HG03521 (cell line): ENCODE measurements around the gene STUM.
"Not testable (repeated sequence)": the region's sequence is repeated elsewhere in the genome, so short reads cannot be mapped to it uniquely, and the experiment has no call there.

Experiments
- ATAC-seq: cut with Tn5 transposase; IDR thresholded peaks from one replicate; pipeline ENCODE4 v1.9.1; 2021; ENCODE audit warnings: mild to moderate bottlenecking, moderate library complexity; ENCODE audit not compliant: unreplicated experiment

STUM gene

GRCh38 chr1:226548256-226549093 is at the start of gene STUM:
Gene STUM, plus strand, starts transcription at chr1:226548764. Its CDS starts 141 bp downstream, at chr1:226548905.
- ATAC-seq: no peak

- not testable (repeated sequence) for ATAC-seq
These were observed 48.9 kb upstream of the STUM start for GRCh38 chr1:226499699-226500098.

- no peak for ATAC-seq
These were observed 42.5 kb upstream of the STUM start for GRCh38 chr1:226506021-226506420.

- no peak for ATAC-seq
These were observed 41.6 kb upstream of the STUM start for GRCh38 chr1:226506921-226507320.

- ATAC-seq: no peak
These were observed 38.1 kb upstream of the STUM start for GRCh38 chr1:226510453-226510852.

GRCh38 chr1:226511296-226511695 is 37.3 kb upstream of the STUM start:
- no peak for ATAC-seq

- ATAC-seq: no peak
These were observed 36.4 kb upstream of the STUM start for GRCh38 chr1:226512076-226512728.

GRCh38 chr1:226518375-226518774 is 30.2 kb upstream of the STUM start:
- ATAC-seq: no peak

GRCh38 chr1:226519135-226519534 is 29.4 kb upstream of the STUM start:
- ATAC-seq: no peak

- ATAC-seq: no peak
These were observed 28.6 kb upstream of the STUM start for GRCh38 chr1:226519716-226520598.

GRCh38 chr1:226520640-226521355 is 27.8 kb upstream of the STUM start:
- ATAC-seq: no peak

- ATAC-seq: no peak
These were observed 24.7 kb upstream of the STUM start for GRCh38 chr1:226523646-226524406.

GRCh38 chr1:226524547-226524946 is 24.0 kb upstream of the STUM start:
- no peak for ATAC-seq

- no peak for ATAC-seq
These were observed 22.8 kb upstream of the STUM start for GRCh38 chr1:226525750-226526149.

GRCh38 chr1:226526801-226527595 is 21.6 kb upstream of the STUM start:
- no peak for ATAC-seq

- ATAC-seq: no peak
These were observed 18.7 kb upstream of the STUM start for GRCh38 chr1:226529891-226530290.

GRCh38 chr1:226530591-226530990 is 18.0 kb upstream of the STUM start:
- ATAC-seq: no peak

GRCh38 chr1:226531360-226532093 is 17.0 kb upstream of the STUM start:
- no peak for ATAC-seq
